Measurements from ENCODE around the gene DNAAF5. TPM values are rescaled to one million over a fixed set of nuclear protein-coding genes. Genes with fewer than 3 reads are reported as not detected.
"Not testable (repeated sequence)": the region's sequence is repeated elsewhere in the genome, so short reads cannot be mapped to it uniquely, and the experiment has no call there.

The DNAAF5 gene
- total RNA-seq, 2 experiments from 2014 or later: 42.6 to 58.5 TPM

GRCh38 chr7:794671-795329 lies 68.3 kb downstream of the DNAAF5 start:
- intact Hi-C loops (cut with micrococcal nuclease; ENCODE audit: unreplicated experiment): no loop called here
- CTCF ChIA-PET (ENCODE audit: unreplicated experiment): no interaction called here
- Histone ChIP-seq H4K20me1 (ENCODE audit: insufficient read depth, low read length) (no peaks in the 10 kb centered on the region), H3K36me3 (ENCODE audit: insufficient read depth, low read length) (peaks cover 7% of the 10 kb centered on the region), H3K27ac (ENCODE audit: low read depth, low read length, poor library complexity, severe bottlenecking) (no peak overlapping the region), H3K79me2 (ENCODE audit: insufficient read depth, low read depth, low read length) (no peaks in the 10 kb centered on the region), H3K4me3 (ENCODE audit: low read depth, low read length, poor library complexity, severe bottlenecking) (no peak overlapping the region), H3K9me3 (ENCODE audit: low read length) (no peaks in the 10 kb centered on the region), H2AFZ (ENCODE audit: low read length) (no peak overlapping the region), H3K9me2 (ENCODE audit: insufficient read depth, low read length) (no peaks in the 10 kb centered on the region), H3K4me2 (ENCODE audit: low read length) (no peak overlapping the region), H3K4me1 (ENCODE audit: insufficient read depth, low read length, poor library complexity, severe bottlenecking) (no peaks in the 10 kb centered on the region)
- POLR2A ChIA-PET: no interaction called here
- DNase-seq (ENCODE audit: low spot score): no peak
- BruUV-seq (replicated peaks): no TSS peak
- TF ChIP-seq EZH2phosphoT487 (IDR thresholded peaks at IDR 0.05; ENCODE audit: borderline replicate concordance, low read depth, low read length) (no peak), CTCF (conservative IDR thresholded peaks at IDR 0.05; ENCODE audit: low read length) (no peak)

GRCh38 chr7:796434-797169 lies 70.1 kb downstream of the DNAAF5 start:
- H4K20me1 ChIP-seq (ENCODE audit: insufficient read depth, low read length); H3K36me3 ChIP-seq (ENCODE audit: insufficient read depth, low read length); POLR2A ChIA-PET; H3K27ac ChIP-seq (ENCODE audit: low read depth, low read length, poor library complexity, severe bottlenecking); H3K9me3 ChIP-seq (ENCODE audit: low read length); CTCF ChIA-PET (ENCODE audit: unreplicated experiment); H3K4me2 ChIP-seq (ENCODE audit: low read length); H3K79me2 ChIP-seq (ENCODE audit: insufficient read depth, low read depth, low read length); H3K4me3 ChIP-seq (ENCODE audit: low read depth, low read length, poor library complexity, severe bottlenecking); intact Hi-C loops (cut with micrococcal nuclease; ENCODE audit: unreplicated experiment); H2AFZ ChIP-seq (ENCODE audit: low read length); H3K4me1 ChIP-seq (ENCODE audit: insufficient read depth, low read length, poor library complexity, severe bottlenecking); H3K9me2 ChIP-seq (ENCODE audit: insufficient read depth, low read length); BruUV-seq (replicated peaks); DNase-seq (ENCODE audit: low spot score): not testable (repeated sequence)

GRCh38 chr7:798921-799470 lies 72.5 kb downstream of the DNAAF5 start:
- Histone ChIP-seq H3K4me1 (ENCODE audit: insufficient read depth, low read length, poor library complexity, severe bottlenecking) (no peaks in the 10 kb centered on the region), H3K9me3 (ENCODE audit: low read length) (no peaks in the 10 kb centered on the region), H3K27ac (ENCODE audit: low read depth, low read length, poor library complexity, severe bottlenecking) (no peak overlapping the region), H3K4me2 (ENCODE audit: low read length) (no peak overlapping the region), H4K20me1 (ENCODE audit: insufficient read depth, low read length) (no peaks in the 10 kb centered on the region), H2AFZ (ENCODE audit: low read length) (no peak overlapping the region), H3K36me3 (ENCODE audit: insufficient read depth, low read length) (no peaks in the 10 kb centered on the region; the same call in 1 of the 2 replicates), H3K79me2 (ENCODE audit: insufficient read depth, low read depth, low read length) (no peaks in the 10 kb centered on the region), H3K9me2 (ENCODE audit: insufficient read depth, low read length) (no peaks in the 10 kb centered on the region), H3K4me3 (ENCODE audit: low read depth, low read length, poor library complexity, severe bottlenecking) (no peak overlapping the region)
- intact Hi-C loops (cut with micrococcal nuclease; ENCODE audit: unreplicated experiment): no loop called here
- ChIA-PET POLR2A (interaction anchor here (0.6 to 1.2 kb wide), 2 partner anchors 9 to 854 kb away, joined by 4 read pairs; no protein-coding TSS in a partner anchor), CTCF (ENCODE audit: unreplicated experiment) (no interaction called here)
- BruUV-seq (replicated peaks): no TSS peak
- TF ChIP-seq CTCF (conservative IDR thresholded peaks at IDR 0.05; ENCODE audit: low read length) (no peak), EZH2phosphoT487 (IDR thresholded peaks at IDR 0.05; ENCODE audit: borderline replicate concordance, low read depth, low read length) (no peak)
- DNase-seq (ENCODE audit: low spot score): no peak
